HG02763 (cell line): ENCODE results near the gene PYGM.

Experiments used
- ATAC-seq: cut with Tn5 transposase; IDR thresholded peaks from one replicate; pipeline ENCODE4 v1.9.1; 2021; ENCODE audit warnings: mild to moderate bottlenecking, moderate library complexity; ENCODE audit not compliant: unreplicated experiment

PYGM gene

DNA sequence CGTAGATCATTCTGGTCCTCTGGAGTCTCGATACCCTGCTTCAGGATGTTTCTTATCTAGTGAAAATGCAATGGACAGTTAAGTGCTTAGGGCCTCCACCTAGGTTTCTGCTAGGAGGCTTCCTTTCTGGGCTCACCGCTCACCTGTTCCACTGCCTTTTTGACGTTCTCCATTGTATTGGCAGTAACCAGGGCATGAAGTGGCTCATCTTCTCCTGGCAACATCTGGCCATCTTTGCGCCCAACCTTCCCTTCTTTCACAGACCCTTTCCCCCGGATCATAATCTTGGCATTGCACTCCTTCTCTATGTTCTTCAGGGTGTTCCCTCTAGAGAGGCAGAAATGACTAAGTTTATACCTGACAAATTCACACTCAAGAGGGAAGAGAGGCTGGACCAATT, 9.5 kb upstream of the PYGM start:
- ATAC-seq, result no peak

DNA sequence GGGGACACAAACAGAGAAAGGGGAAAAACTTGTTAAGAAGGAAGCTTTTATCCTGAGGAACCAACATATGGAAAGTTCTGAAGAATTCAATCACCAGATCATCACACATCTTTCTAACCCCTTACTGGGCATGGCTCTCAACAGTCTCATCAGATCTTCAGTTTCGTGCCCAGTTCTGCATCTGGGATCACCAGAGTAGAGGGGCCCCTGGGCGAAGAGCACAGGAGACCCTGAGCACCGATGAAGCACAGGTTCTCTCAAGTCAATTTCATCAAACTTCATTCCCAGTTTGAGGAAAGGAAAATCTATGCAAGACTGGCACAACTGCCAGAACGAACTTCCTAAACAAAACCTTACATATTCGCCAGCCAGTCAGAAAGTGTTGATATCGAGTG, 8.5 kb upstream of the PYGM start:
- ATAC-seq, result no peak

DNA sequence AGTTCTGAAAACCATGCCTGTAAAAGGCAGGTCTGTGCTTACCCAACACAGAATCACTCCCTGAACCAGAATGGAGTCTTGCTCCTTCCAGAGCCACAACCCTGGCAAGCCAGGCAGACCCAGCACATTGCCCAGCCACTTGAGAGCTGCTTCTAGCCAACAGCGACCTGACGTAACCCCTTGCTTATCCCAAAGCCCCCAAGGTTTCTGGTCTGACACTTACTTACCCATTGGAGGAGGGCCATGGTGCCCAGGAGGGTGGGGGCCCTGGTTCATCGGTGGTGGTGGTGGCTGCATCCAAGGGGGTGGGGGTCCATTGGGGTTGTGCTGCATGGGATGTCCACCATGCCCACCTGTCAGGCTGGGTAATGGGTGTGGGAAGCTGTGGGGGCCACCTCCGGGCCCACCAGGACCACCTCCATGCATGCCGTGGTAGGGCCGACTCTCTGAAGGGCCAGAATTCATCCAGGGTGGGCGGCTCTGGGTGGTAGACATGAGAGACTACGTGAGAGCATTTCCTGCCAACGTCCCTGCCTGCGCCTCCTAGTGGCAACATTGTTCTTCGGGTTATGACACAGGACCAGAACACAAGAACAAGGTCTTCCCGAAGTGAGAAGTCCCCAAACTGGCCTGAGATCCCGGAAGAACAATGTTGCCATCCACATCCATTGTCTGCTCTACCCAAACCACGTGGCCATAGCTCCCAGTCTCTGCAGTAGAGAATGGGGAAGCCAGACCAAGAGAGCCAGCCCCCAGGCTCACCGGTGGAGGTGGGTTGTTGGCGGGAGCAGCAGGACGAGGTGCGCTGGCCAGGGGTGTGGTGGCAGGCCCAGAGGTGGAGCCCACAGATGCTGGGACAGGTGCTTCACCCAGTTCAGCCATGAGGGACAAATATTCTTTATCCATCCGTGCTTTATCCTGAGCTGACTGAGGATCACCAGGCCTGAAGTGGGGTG, 7.8 kb upstream of the PYGM start:
- no peak for ATAC-seq

DNA sequence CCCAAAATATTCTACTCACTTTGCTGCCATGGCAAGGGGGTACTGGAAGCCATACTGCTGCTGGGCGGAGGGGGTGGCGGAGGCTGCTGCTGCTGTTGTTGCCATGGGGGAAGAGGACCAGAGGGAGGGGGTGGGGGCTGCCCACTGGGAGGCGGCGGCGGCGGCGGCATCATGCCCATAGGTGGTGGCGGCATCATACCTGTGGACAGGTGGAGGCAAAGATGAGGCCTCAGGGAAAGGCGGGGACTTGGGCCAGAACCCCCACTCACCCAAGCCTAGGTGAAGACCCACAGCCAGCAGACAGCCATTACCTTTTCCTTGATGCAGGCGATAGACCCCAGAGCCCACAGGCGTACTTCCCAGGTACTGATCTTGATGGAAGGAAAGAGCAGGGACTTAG, 7.1 kb upstream of the PYGM start:
- ATAC-seq, result no peak

DNA sequence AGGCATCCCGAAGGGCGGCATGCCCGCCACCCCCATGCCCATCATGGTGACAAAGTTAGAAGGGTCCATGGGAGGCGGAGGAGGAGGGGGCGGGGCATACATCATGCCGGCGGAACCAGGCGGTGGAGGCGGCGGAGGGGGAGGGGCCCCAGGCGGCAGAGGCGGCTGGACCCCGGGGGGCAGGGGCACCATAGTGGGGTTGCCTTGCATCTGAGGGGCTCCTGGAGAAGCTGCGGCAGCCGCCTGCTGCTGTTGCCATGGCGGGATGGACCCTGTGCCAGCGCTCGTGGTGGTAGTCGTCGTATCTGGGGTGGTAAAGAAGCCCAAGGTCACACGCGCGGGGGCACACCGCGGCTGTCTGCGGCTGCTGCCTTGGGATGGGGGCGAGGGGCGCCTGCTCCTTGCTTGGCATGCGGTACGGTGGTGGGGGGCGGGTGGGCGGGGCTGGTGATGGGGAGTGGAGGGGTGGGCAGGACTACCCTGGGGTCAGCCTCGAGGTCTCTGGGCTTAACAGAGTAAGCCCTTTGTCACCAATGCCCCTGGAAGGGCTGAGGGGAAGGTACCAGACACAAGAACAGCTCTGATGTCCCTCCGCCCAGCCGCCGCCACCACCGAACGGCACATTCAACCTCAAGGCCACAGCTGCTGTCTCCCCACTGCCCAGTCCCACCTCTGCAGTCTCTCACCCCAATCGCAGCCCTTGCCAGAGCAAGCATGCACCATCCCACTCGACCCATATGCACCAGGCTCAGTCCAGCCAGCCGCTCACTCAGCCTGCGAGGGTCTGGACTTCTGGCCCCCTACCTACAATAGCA, 6.3 kb upstream of the PYGM start:
- ATAC-seq, result no peak

DNA sequence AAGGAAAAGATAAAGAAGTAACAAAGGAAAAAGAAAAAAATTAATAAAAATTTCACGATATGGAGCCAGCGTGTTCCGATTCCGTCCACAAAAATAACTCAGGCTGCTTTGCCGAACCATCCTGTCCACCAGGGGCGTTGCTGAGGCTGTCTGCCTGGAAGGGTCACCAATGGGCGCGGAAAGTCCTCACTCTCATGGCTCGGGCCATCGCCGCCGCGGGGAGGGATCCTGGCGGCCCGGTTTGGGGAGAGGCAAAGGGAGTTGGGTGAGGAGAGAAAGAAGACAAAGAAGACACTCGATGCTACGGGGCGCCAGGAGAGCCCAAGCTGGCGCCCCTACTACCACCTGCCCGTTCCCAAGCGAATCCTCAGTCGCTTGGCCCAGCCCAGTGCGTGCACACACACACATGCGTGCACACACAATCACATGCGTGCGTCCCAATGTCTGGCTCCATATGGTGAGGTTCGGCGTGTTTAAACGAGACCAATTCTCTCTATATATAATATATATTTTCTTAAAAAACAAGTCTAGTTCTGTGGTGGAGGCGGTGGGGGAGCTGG, 5.6 kb upstream of the PYGM start:
- no peak for ATAC-seq

DNA sequence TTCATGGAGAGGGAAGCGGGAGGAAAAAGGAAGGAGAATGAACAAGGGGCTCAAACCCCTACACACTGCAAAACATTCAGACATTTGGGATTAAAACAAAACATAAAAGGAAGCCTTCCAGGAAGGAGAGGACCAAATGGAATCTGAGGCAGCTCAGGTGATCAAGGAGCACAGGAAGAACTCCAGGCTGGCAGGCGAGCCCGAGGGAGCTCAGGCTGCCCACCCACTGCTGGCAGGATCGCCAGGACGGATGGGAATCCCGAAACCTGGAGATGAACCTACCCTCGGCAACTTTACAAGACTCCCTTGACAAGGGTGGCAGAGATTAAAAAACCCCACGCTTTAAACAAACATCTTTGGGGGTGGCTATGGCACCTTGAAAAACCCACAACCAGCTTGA, 5.0 kb upstream of the PYGM start:
- no peak for ATAC-seq

DNA sequence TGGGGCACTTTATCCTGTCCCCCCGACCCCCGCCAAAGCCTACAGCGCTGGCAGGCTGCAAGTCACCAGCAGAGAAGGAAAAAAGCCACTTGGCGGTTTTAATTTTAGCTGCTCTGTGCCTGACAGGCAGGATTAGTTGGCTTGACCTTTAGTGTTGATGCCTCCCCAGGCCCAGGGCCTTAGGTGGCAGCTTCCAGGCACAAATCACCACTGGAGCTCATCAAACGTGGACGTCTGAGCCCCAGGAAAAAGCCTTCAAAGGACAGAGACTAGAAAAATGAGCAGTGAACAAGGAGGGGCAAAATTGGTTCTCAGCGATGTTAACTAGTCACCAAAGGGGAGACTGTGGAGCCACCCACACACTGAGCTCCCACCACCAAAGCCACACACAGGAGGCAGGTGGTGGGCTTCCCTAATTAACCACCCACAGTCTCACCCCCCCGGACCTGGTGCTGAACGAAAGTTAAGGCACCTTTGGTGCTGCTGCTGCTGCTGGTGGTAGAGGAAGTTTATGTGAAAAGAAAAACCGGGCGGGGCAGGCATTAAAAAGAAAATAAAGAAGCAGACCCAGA, 4.4 kb upstream of the PYGM start:
- ATAC-seq, result no peak

DNA sequence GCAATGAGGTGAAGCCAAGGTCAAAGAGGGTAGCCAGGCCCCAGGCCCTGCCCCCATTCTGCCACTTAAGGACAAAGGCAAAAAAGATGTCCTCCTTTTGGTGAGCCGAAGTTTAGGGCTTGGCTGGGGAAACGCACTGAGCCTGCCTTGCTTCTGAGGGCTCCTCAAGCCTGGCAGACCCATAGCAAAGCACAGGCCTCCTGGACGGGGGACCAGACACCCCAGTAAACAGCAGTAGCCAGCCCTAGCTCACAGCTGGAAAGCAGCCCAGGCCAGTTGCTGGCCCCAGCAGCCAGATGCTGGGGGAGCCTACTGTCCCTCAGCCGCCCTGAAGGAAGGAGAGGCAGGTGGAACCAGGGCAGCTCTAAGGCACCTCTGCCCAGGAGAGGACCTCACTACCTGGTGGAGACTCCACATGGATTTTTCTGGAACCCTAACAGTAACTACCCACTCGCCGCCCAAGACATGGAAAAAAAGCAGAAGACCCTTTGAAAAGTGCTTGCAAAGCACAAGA, 3.8 kb upstream of the PYGM start:
- no peak for ATAC-seq

DNA sequence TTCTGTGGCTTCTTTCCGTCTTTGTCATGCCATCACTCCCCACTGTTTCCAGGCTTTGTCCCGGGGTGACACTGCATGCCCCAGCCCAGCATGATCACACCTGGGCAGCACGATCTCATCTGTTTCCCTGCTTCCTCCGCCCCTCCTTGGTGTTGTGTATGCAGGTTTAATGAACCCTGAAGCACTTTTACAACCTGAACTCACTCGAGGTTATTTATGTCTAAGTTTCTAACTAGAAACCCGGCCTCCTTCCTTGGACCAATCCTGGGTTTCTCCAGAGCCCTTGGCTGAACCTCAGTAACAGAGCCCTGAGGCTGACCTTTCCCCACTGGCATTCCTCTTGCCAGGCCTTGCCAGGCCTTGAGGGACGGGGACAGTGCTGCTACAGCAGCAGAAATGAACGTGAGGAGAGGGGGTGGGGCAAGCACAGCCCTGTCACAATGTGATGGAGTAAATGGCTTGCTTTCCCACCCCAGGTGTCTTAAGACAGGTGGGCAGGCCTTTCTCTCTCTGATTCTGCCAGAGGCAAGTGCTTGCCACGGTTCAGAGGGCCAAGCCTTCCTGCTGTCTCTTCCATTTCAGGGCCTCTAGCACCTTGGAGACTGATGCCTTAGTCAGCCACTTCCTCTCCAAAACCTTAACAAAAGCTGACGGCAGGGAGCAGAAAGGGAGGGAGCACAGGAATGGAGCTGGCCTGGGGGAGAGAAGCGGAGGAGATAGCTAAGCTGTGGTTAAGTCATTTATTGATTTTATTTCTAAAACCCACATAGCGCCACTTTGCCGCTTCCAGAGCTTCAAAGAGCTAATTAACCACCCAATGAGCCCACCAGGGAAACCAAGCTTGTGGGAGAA, 3.1 kb upstream of the PYGM start:
- ATAC-seq, result no peak

DNA sequence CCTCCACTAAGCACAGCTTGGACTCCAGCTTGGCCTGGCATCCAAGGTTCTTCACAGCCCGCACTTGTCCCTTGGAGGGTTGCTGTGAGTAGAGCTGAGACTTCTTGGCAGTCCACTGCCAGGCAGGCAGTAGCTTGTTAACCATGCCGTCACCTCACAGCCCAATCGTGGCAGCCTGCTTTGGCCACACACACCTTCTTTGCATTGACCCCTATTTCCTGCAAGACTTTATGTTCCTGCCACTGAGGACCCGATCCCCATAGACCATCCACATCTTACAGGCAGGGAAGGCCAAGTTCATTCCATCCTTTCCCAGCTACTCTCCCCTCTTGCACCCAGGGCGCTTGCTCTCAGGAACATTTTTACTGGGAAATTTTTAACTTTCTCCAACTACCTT, 2.5 kb upstream of the PYGM start:
- no peak for ATAC-seq

DNA sequence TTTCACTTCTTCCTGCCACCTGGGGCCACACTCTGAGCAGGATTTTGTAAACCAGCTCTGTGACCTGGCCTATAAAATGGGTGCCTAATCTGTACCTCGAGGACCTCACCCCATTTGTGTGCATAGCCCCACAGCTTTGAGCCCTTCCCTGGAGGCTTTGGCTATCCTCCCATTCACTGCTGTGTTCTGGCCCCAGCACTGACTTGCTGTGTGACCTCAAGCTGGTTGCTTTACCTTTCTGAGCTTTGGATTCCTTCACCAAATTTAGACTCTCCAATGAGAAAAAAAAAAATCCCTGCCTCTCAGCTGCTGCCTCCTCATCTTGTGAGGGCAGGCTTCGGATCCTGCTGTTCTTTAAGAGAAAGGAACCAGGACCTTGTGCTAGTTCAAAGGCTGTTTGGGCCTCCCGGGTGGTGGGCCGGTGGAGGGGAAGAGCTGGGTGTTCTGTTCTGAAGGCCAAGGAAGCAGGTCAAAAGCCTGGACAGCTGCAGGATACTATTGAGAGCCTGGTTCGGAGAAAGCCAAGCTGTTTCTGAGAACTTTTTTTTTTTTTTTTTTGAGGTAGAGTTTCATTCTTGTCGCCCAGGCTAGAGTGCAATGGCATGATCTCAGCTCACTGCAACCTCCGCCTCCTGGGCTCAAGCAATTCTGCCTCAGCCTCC, 1.1 kb upstream of the PYGM start:
- ATAC-seq, result no peak

DNA sequence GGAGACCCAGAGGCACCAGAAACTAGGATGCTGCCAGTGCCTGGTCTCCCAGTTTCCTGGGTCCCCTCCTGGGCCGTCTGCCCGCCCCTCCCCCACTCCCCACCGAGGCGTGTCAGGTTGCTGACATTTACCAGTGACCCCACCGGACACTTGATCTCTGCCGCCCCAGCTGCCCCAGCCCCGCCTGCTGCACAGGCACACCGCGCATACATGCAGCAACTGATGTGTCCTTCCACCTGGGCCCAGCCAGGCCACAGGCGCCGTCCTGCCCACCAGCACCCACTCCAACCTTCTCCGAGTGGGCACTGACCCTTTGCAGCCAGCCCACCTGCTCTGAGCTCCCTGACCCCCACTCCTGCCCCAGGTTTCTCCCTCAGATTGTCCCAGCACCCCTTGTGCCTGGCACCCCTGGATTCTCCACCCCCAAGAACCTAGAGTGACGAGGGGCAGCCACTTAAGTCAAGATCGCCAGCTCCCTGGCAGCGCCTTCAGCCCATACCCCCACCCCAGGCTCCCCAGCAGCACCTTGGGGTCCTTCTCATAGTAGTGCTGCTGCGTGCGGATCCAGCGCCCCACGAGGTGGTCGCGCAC, 548 bp downstream of the PYGM start:
- ATAC-seq, result no peak

DNA sequence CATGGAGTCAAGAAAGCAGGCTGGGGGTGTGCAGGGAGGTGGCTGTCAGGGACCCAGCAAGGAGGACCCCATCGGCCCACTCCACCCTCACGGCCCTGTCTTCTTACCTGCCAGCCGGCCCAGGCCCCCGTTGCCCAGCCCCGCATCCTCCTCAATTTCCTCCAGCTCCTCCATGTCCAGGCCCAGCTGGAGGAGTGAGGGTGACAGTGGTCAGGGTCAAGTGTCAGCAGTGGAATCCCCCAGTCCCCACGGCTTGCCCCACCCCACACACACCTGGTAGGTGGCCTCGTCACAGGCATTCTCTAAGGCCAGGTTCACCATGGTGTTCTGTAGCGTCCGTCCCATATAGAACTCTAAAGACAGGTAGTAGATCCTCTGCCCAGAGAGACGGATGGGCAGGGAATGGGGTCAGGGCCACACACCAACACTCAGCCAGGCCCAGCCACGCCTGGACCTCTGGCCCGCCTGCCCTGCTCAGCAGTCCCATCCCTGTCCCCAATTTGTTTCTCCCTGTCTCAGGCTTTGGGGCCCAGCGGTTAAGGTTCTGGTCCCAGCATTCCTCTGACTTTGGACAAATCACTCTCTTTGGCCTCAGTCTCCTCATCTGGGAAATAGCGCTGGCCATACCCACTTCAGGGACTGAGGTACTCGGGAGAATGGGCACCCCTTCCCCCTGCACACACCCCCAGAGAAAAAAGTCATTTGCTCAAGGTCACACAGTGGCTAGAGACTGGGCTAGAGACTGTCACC, 1.3 kb downstream of the PYGM start:
- no peak for ATAC-seq

DNA sequence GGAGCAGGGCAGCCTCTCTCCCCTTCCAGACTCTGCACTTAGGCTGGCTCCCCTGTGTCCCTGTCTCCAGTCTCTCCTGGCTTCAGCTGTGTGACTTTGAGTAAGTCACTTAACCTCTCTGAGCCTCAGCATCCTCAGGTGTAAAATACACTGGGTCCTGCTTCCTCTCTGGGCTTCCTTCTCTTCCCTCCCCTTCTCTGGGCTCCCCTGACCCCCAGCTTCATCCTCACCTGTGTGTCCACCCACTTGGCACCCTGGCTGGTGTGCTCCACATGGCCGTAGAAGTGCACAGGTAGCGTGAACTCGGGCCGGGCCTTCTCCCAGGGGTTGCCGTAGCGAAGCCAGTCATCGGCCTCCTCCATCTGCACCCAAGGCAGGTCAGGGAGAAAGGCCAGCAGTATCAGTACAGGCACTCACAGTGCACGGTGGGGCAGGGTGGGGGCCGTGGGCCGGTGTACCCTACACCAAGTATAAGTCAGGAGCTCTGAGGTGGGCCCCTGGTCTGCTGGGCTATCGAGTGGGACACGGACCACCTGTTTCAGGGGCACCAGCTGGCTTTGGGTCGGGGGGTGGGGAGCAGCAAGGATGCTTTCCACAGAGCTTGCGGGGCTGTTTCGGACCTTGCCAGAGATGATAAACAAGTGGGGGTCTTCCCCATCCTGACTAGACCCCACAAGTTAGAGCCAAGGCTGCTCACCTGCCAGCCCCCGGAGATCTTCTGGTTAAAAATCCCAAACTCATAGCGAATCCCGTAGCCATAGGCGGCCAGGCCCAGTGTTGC, 2.0 kb downstream of the PYGM start:
- ATAC-seq, result no peak

DNA sequence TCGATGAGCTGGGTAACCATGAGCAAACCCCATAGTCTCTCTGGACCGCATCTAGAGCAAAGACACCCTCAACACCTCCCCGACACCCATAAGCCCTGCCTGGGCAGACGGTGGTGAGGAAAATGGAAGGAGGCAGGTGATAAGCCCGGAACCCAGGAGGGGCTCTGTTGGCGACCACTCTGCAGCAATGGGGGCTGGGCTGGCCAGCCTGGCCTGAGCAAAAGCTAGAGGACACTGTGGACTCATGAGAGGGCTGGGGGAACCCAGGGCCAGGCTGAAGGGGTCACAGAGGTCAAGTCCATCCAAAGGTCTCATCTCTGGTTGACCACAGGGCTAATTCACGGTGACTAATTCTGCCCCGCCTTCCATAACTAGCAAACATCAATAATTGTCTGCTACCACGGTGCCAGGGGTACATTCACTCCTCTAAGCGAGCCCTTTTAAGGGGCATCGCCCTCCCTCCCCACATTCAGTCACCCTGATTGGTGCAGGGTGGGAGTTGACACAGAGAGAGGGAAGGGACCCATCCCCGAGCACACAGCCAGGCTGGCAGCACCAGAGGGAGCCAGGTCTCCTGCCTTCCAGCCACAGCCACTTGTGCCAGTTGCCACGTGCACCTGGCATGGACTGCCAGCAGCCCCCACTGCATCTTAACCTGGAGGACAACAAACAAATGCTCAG, 4.0 kb downstream of the PYGM start:
- no peak for ATAC-seq

DNA sequence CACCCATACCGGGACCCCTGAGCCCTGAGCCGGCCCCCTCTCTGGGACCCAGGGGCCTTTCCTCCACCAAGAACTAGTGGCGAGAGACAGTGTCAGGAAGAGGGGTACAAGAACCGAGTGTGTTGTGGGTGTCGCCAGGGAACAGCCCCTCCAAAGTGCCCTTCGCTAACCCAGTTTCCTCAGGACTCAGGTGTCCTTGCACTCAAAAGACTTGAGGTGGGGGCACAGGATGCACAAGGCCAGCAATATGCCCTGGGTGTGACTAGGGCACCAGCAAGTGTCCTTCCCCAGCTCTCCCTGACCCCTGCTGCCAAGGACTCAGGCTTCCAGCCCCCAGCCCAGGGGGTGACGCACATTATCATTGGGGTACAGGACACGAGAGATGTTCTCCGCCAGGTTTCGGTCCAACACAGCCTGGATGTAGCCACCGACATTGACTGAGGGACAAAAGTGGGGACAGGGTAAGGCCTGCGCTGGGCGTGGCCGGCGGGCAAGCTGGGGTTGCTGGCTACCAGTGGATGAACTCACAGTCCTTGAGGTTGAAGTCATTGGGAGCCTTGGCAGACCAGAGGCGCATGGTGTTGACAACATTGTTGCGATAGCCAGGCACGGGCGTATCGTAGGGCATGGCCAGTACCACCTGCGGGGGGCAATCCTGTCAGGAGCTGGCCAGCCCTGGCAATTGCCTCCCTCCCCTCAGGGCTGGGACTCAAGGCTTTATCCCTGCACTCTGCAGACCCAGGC, 4.7 kb downstream of the PYGM start:
- ATAC-seq, result no peak
